Spleen (tissue), 11 donors: ENCODE data around the gene ANO2. TPM values are rescaled to one million over a fixed set of nuclear protein-coding genes. Genes with fewer than 3 reads are reported as not detected.
"Not testable (repeated sequence)": the region's sequence is repeated elsewhere in the genome, so short reads cannot be mapped to it uniquely, and the experiment has no call there.

Experiments
- DNase-seq: peaks from one replicate; pipeline ENCODE4 v3.0.0-alpha.2; 2020
- H3K27ac ChIP-seq, 8 donors: fragments of 200-600 bp; sonication (generic) in 7 of 8; 1 replicate in 4 of 8; 2 replicates in 4 of 8; pipeline versions ENCODE4 v1.5.0 to v1.8.0; 2016 to 2021; ENCODE audit warnings: inconsistent platforms in 4 of 8, mild to moderate bottlenecking in 4 of 8, moderate library complexity in 1 of 8
- H3K27me3 ChIP-seq, 7 donors: fragments of 200-600 bp; sonication (generic) in 6 of 7; replicated peaks in 1 of 7; 1 replicate in 4 of 7; 2 replicates in 3 of 7; pipeline versions ENCODE4 v1.5.0 to v1.8.0; 2016 to 2021; ENCODE audit warnings: inconsistent platforms in 3 of 7, mild to moderate bottlenecking in 1 of 7
- H3K36me3 ChIP-seq, 6 donors: fragments of 200-600 bp; sonication (generic) in 5 of 6; 1 replicate in 4 of 6; 2 replicates in 2 of 6; pipeline versions ENCODE4 v1.5.0 to v1.8.0; 2016 to 2021; ENCODE audit warnings: inconsistent platforms in 2 of 6
- H3K4me1 ChIP-seq, 6 donors: fragments of 200-600 bp; sonication (generic) in 5 of 6; 1 replicate in 3 of 6; 2 replicates in 3 of 6; pipeline versions ENCODE4 v1.5.0 to v1.8.0; 2016 to 2021; ENCODE audit warnings: inconsistent platforms in 3 of 6
- H3K4me3 ChIP-seq, 8 donors: fragments of 200-600 bp; sonication (generic) in 7 of 8; 1 replicate in 4 of 8; 2 replicates in 4 of 8; pipeline versions ENCODE4 v1.5.0 to v1.8.0; 2016 to 2021; ENCODE audit warnings: inconsistent platforms in 4 of 8, mild to moderate bottlenecking in 4 of 8, moderate library complexity in 2 of 8
- H3K9me3 ChIP-seq, 8 donors: fragments of 200-600 bp; sonication (generic) in 7 of 8; 1 replicate in 4 of 8; 2 replicates in 4 of 8; pipeline versions ENCODE4 v1.5.0 to v1.8.0; 2016 to 2021; ENCODE audit warnings: inconsistent platforms in 4 of 8
- POLR2A ChIP-seq, 3 donors: fragments of 450-650 bp; IDR thresholded peaks; one replicate each; pipeline ENCODE4 v1.5.1; 2017; ENCODE audit warnings: antibody characterized with exemption in 3 of 3, mild to moderate bottlenecking in 1 of 3
- POLR2AphosphoS5 ChIP-seq, 3 donors: sonication (generic); formaldehyde crosslinking; IDR thresholded peaks; one replicate each; pipeline ENCODE4 v1.5.1; 2017; ENCODE audit warnings: antibody characterized with exemption in 3 of 3
- WGBS, 5 donors: extraction: QIAGEN DNeasy Blood & Tissue Kit in 3 of 5; methylation state at CpG; one replicate each; pipeline versions ENCODE4 v1.1.5 to v1.1.7; 2013 to 2018; 5-methylcytosine and 5-hydroxymethylcytosine counted together
- intact Hi-C: fragments of 100-400 bp; cut with DNase I; formaldehyde crosslinking; loops from one replicate; pipeline ENCODE4 v1.15.0; 2023; ENCODE audit warnings: low total_unique reads
- polyA plus RNA-seq, 3 donors: library from polyadenylated mRNA; stranded (reverse); fragments of 200-250 nt; gene quantifications; one replicate each; pipeline ENCODE4 v1.2.1, GENCODE V29; 2013
- total RNA-seq, 7 donors: library from RNA; depleted of rRNA in 3 of 7; stranded (reverse); fragments of >200 nt in 3 of 7; fragmentation: NEBNext Ultra II Directional in 4 of 7; extraction: Animal tissue kit (Norgen Biotek cat#: 25700) in 4 of 7; gene quantifications; one replicate each; pipeline versions ENCODE4 v1.1.0 to v1.2.1, GENCODE V29; 2016 to 2021
- TF ChIP-seq, protein P1 (sequence below), 11 experiments: fragments of 200-600 bp in 7 of 11; fragments of 450-650 bp in 4 of 11; sonication (generic) in 4 of 11; IDR thresholded peaks in 8 of 11; conservative IDR thresholded peaks in 3 of 11; 1 replicate in 7 of 11; 2 replicates in 4 of 11; pipeline versions ENCODE4 v1.4.0 to v1.8.0; 2016 to 2021; ENCODE audit warnings: antibody characterized with exemption in 11 of 11, inconsistent platforms in 4 of 11, mild to moderate bottlenecking in 1 of 11
- donor health status: healthy with polysubstance abuse.
- donor health status: DM: no; HTN: no; CAD: no; lungs with moderate emphysema.
- donor health status: DM: no; HTN: no; CAD: no.
- donor health status: Bipolar disorder and iron deficiency.
- donor health status: healthy.
- donor health status: DM: no; HTN: no; CAD: no.
- donor health status: DM: yes; HTN: yes; CAD: no.

Gene ANO2
- total and polyA plus RNA-seq, 10 donors, result 1.1 to 35.1 (median 14.2) TPM

GRCh38 chr12:5546616-5547015, 398.4 kb downstream of the ANO2 start:
- intact Hi-C loops, result no loop called here
- Histone ChIP-seq H3K4me1 (no peaks in the 10 kb centered on the region), H3K4me3 (no peak overlapping the region), H3K36me3 (no peaks in the 10 kb centered on the region), H3K27me3 (peaks cover 0 to 48% (median 0%) of the 10 kb centered on the region in 7 donors), H3K27ac (no peak overlapping the region), H3K9me3 (peaks cover 0 to 28% (median 18%) of the 10 kb centered on the region in 8 donors)
- 85 to 94% (median 87%) methylated on average over 6 of the region's 6 CpGs for WGBS, 5 donors
- TF ChIP-seq POLR2AphosphoS5 (IDR thresholded peaks at IDR 0.05), result no peak
- TF ChIP-seq POLR2A (IDR thresholded peaks at IDR 0.05), result no peak
- TF ChIP-seq, protein P1, sequence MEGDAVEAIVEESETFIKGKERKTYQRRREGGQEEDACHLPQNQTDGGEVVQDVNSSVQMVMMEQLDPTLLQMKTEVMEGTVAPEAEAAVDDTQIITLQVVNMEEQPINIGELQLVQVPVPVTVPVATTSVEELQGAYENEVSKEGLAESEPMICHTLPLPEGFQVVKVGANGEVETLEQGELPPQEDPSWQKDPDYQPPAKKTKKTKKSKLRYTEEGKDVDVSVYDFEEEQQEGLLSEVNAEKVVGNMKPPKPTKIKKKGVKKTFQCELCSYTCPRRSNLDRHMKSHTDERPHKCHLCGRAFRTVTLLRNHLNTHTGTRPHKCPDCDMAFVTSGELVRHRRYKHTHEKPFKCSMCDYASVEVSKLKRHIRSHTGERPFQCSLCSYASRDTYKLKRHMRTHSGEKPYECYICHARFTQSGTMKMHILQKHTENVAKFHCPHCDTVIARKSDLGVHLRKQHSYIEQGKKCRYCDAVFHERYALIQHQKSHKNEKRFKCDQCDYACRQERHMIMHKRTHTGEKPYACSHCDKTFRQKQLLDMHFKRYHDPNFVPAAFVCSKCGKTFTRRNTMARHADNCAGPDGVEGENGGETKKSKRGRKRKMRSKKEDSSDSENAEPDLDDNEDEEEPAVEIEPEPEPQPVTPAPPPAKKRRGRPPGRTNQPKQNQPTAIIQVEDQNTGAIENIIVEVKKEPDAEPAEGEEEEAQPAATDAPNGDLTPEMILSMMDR (IDR thresholded peaks at IDR 0.05 in 8 of 11, conservative IDR thresholded peaks at IDR 0.05 in 3 of 11), result no peak
- DNase-seq, result no peak

DNA sequence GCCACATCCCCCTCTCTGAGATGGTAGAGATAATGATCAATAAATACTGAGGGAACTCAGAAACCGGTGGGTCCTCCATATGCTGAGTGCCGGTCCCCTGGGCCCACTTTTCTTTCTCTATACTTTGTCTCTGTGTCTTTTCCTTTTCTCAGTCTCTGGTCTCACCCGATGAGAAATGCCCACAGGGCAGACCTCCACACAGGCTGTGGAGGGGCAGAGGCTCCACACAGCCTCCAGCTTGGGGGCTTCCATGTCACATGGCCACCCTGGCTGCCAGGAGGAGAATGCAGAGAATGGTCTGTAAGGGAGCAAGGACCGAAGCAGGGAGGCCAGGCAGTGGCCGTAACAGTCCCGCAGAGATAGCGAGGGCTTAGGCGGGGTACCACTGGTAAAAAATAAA, 407.3 kb downstream of the ANO2 start:
- Histone ChIP-seq H3K4me3 (no peak overlapping the region), H3K27ac (no peak overlapping the region), H3K9me3 (peaks cover 0 to 12% (median 2%) of the 10 kb centered on the region in 8 donors), H3K4me1 (no peaks in the 10 kb centered on the region), H3K36me3 (no peaks in the 10 kb centered on the region), H3K27me3 (peaks cover 0 to 34% (median 0%) of the 10 kb centered on the region in 7 donors)
- WGBS, 5 donors, result 83 to 91% (median 87%) methylated on average over 8 of the region's 8 CpGs
- intact Hi-C loops, result no loop called here
- TF ChIP-seq, protein P1 (IDR thresholded peaks at IDR 0.05 in 8 of 11, conservative IDR thresholded peaks at IDR 0.05 in 3 of 11), result no peak
- no peak for TF ChIP-seq POLR2A (IDR thresholded peaks at IDR 0.05)
- TF ChIP-seq POLR2AphosphoS5 (IDR thresholded peaks at IDR 0.05), result no peak
- DNase-seq, result no peak

- DNase-seq, intact Hi-C loops, H3K4me1 ChIP-seq, H3K27ac ChIP-seq, H3K4me3 ChIP-seq, H3K36me3 ChIP-seq: not testable (repeated sequence)
- H3K27me3 ChIP-seq, result peaks cover 0 to 34% (median 0%) of the 10 kb centered on the region in 7 donors
- 24 to 33% (median 27%) methylated on average over 11 to 13 of the region's 13 CpGs for WGBS, 5 donors
- H3K9me3 ChIP-seq, result peaks cover 0 to 18% (median 5%) of the 10 kb centered on the region in 8 donors
Observed at GRCh38 chr12:5537026-5537615, 407.9 kb downstream of the ANO2 start.

DNA sequence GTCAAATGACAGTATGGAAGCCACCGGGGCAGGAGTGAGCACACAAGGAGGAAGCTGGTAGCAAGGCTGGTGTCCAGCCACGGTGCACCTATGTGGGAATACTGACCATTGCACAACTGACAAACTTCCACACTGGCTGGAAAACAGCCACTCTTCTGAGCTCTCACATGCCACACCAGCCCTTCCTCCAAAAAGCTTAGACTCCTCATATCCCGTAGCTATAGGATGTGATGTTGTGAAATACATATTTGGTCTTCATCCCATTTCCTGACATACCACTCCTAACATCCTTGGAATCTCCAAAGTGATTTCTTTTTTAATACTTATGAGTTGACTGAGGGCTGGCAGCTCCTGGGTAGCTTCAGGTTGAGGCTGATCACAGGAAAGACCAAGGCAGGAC, 409.5 kb downstream of the ANO2 start:
- no peaks in the 10 kb centered on the region for H3K36me3 ChIP-seq
- H3K27me3 ChIP-seq, result peaks cover 0 to 43% (median 0%) of the 10 kb centered on the region in 7 donors
- 74 to 90% (median 79%) methylated on average over 3 of the region's 3 CpGs for whole genome bisulfite sequencing, 5 donors
- H3K9me3 ChIP-seq, result peaks cover 0 to 11% (median 2%) of the 10 kb centered on the region in 8 donors
- H3K4me1 ChIP-seq, result no peaks in the 10 kb centered on the region
- intact Hi-C loops, result no loop called here
- TF ChIP-seq, protein P1 (IDR thresholded peaks at IDR 0.05 in 8 of 11, conservative IDR thresholded peaks at IDR 0.05 in 3 of 11), result no peak
- no peak overlapping the region for H3K27ac ChIP-seq
- no peak for DNase-seq
- H3K4me3 ChIP-seq, result no peak overlapping the region
